DOHH2 (cell line): ENCODE results near the gene MICAL2.

Experiments used
- EZH2phosphoT487 ChIP-seq: fragments of 200-600 bp; sonication (generic); IDR thresholded peaks from 2 replicates; pipeline ENCODE4 v1.6.1; 2017; ENCODE audit warnings: borderline replicate concordance, mild to moderate bottlenecking, antibody characterized with exemption, low read length, moderate library complexity, mixed read lengths
- TF ChIP-seq, protein P1 (sequence below): fragments of 200-600 bp; sonication (generic); IDR thresholded peaks from one replicate; pipeline ENCODE4 v1.5.1; 2014; ENCODE audit warnings: antibody characterized with exemption, mild to moderate bottlenecking, low read depth, low read length; ENCODE audit not compliant: poor library complexity, severe bottlenecking

DNA sequence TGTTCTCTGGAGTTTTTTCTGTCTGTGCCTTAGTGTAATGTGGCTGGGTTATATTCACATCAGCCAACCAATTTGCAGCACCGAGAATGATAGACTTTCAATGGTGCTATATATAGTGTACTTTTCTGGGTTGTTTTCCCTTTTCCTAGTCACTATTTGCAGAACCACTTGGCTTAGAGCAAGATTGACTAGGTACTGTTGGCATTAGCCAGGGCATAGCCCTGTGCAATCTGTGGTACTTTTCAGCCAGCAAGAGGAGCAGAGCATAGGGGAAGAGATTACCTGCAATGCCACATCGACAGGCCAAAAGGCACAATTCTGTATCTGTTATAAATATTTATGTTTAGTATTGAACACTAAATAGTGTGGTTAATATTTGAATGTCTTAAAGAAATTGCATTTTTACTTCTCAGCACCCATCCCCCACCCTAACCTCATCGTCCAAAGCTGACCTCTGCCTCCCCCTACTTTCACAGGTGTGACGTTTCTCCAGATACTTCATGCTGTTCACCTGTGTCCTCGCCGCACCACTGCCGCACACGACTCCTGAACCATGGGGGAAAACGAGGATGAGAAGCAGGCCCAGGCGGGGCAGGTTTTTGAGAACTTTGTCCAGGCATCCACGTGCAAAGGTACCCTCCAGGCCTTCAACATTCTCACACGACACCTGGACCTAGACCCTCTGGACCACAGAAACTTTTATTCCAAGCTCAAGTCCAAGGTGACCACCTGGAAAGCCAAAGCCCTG is 51.4 kb downstream of the MICAL2 start:
- TF ChIP-seq, protein P1, sequence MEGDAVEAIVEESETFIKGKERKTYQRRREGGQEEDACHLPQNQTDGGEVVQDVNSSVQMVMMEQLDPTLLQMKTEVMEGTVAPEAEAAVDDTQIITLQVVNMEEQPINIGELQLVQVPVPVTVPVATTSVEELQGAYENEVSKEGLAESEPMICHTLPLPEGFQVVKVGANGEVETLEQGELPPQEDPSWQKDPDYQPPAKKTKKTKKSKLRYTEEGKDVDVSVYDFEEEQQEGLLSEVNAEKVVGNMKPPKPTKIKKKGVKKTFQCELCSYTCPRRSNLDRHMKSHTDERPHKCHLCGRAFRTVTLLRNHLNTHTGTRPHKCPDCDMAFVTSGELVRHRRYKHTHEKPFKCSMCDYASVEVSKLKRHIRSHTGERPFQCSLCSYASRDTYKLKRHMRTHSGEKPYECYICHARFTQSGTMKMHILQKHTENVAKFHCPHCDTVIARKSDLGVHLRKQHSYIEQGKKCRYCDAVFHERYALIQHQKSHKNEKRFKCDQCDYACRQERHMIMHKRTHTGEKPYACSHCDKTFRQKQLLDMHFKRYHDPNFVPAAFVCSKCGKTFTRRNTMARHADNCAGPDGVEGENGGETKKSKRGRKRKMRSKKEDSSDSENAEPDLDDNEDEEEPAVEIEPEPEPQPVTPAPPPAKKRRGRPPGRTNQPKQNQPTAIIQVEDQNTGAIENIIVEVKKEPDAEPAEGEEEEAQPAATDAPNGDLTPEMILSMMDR: no peak
- no peak for TF ChIP-seq EZH2phosphoT487
